ENCODE results near the gene ABI3.

The ABI3 gene

DNA sequence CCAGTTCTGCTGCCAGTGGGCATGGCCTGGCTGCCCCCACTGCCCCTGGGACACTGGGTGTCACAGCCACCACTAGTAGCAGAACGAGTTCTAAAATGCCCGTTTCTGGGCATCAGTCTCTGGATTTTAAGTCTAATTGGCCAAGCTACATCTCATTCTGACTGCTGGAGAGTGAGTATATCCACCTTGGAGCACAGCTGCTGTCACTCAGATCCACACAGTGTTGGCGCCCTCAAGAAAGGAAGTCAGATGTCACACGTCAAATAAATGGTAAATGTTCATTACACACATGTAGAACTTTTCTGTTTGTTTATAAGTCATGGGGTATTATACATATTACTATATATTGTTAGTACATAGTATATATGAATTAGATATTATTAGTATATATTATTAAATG, 19.6 kb upstream of the ABI3 start:
- no peaks in the 10 kb centered on the region for H4K20me1 ChIP-seq (ENCODE audit: insufficient read depth, low read length)
- H3F3A ChIP-seq (ENCODE audit: insufficient read depth, low read length) = peaks cover 19% of the 10 kb centered on the region
- no peak overlapping the region for H3K4me3 ChIP-seq (ENCODE audit: low read length)
- H2AFZ ChIP-seq (ENCODE audit: low read length) = no peak overlapping the region
- TF ChIP-seq EZH2phosphoT487 (IDR thresholded peaks at IDR 0.05; ENCODE audit: low read length) = no peak
- TF ChIP-seq, protein P1, sequence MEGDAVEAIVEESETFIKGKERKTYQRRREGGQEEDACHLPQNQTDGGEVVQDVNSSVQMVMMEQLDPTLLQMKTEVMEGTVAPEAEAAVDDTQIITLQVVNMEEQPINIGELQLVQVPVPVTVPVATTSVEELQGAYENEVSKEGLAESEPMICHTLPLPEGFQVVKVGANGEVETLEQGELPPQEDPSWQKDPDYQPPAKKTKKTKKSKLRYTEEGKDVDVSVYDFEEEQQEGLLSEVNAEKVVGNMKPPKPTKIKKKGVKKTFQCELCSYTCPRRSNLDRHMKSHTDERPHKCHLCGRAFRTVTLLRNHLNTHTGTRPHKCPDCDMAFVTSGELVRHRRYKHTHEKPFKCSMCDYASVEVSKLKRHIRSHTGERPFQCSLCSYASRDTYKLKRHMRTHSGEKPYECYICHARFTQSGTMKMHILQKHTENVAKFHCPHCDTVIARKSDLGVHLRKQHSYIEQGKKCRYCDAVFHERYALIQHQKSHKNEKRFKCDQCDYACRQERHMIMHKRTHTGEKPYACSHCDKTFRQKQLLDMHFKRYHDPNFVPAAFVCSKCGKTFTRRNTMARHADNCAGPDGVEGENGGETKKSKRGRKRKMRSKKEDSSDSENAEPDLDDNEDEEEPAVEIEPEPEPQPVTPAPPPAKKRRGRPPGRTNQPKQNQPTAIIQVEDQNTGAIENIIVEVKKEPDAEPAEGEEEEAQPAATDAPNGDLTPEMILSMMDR (IDR thresholded peaks at IDR 0.05; ENCODE audit: low read length) = no peak
- no peak for TF ChIP-seq EZH2 (optimal IDR thresholded peaks at IDR 0.05; ENCODE audit: low read depth, low read length)
- no peak overlapping the region for H3K9ac ChIP-seq (ENCODE audit: low read length)
- H3K9me3 ChIP-seq (replicated peaks; ENCODE audit: insufficient read depth, low read length) = no peaks in the 10 kb centered on the region
- H3K27me3 ChIP-seq (replicated peaks; ENCODE audit: insufficient read depth, low read length) = no peaks in the 10 kb centered on the region
- no peaks in the 10 kb centered on the region for H3K4me1 ChIP-seq (ENCODE audit: low read length)
- H3K4me2 ChIP-seq (ENCODE audit: low read depth, low read length) = no peak overlapping the region
- no peak for DNase-seq
- H3K36me3 ChIP-seq (replicated peaks; ENCODE audit: insufficient read depth, low read length) = no peaks in the 10 kb centered on the region
- H3K9me2 ChIP-seq (replicated peaks; ENCODE audit: insufficient read depth, low read length) = no peaks in the 10 kb centered on the region
- H3K79me2 ChIP-seq (ENCODE audit: low read length) = no peaks in the 10 kb centered on the region
- H3K27ac ChIP-seq (ENCODE audit: low read length) = no peak overlapping the region

DNA sequence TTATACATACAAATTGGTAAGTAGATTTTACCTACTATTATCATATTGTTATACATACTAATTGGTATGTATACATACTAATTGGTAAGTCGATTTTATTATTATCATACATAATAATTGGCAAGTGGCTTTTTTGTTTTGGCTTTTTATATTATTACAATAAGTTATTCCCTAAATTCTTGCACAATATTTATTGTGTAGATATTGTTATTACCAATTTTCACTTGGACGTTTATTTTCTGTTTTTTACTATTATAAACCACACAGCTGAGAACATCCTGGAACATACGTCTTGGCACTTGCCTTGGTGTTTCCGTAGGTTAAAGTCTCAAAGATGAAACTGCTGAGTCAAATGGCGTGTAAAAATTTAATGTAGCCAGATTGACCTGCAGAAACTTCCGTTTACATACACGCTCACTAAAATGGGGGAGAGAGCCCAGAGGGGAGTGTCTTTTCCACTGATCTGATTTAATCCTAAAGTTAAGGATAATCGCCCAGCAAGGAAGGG, 19.0 kb upstream of the ABI3 start:
- H3K27ac ChIP-seq (ENCODE audit: low read length) = peak overlapping the region; percentile 97
- H2AFZ ChIP-seq (ENCODE audit: low read length) = peak overlapping the region; percentile 90
- peak overlapping the region; percentile 83 for H3K4me3 ChIP-seq (ENCODE audit: low read length)
- H3K4me2 ChIP-seq (ENCODE audit: low read depth, low read length) = peak overlapping the region; percentile 88
- peaks cover 19% of the 10 kb centered on the region for H3F3A ChIP-seq (ENCODE audit: insufficient read depth, low read length)
- no peaks in the 10 kb centered on the region for H4K20me1 ChIP-seq (ENCODE audit: insufficient read depth, low read length)
- H3K9me2 ChIP-seq (replicated peaks; ENCODE audit: insufficient read depth, low read length) = no peaks in the 10 kb centered on the region
- H3K9me3 ChIP-seq (replicated peaks; ENCODE audit: insufficient read depth, low read length) = no peaks in the 10 kb centered on the region
- no peaks in the 10 kb centered on the region for H3K79me2 ChIP-seq (ENCODE audit: low read length)
- no peaks in the 10 kb centered on the region for H3K4me1 ChIP-seq (ENCODE audit: low read length)
- no peaks in the 10 kb centered on the region for H3K36me3 ChIP-seq (replicated peaks; ENCODE audit: insufficient read depth, low read length)
- no peaks in the 10 kb centered on the region for H3K27me3 ChIP-seq (replicated peaks; ENCODE audit: insufficient read depth, low read length)
- peak overlapping the region; percentile 97 for H3K9ac ChIP-seq (ENCODE audit: low read length)
- peak; percentile 84 for DNase-seq
- TF ChIP-seq EZH2 (optimal IDR thresholded peaks at IDR 0.05; ENCODE audit: low read depth, low read length) (no peak), EZH2phosphoT487 (IDR thresholded peaks at IDR 0.05; ENCODE audit: low read length) (no peak)
- TF ChIP-seq, protein P1 (IDR thresholded peaks at IDR 0.05; ENCODE audit: low read length) = no peak

DNA sequence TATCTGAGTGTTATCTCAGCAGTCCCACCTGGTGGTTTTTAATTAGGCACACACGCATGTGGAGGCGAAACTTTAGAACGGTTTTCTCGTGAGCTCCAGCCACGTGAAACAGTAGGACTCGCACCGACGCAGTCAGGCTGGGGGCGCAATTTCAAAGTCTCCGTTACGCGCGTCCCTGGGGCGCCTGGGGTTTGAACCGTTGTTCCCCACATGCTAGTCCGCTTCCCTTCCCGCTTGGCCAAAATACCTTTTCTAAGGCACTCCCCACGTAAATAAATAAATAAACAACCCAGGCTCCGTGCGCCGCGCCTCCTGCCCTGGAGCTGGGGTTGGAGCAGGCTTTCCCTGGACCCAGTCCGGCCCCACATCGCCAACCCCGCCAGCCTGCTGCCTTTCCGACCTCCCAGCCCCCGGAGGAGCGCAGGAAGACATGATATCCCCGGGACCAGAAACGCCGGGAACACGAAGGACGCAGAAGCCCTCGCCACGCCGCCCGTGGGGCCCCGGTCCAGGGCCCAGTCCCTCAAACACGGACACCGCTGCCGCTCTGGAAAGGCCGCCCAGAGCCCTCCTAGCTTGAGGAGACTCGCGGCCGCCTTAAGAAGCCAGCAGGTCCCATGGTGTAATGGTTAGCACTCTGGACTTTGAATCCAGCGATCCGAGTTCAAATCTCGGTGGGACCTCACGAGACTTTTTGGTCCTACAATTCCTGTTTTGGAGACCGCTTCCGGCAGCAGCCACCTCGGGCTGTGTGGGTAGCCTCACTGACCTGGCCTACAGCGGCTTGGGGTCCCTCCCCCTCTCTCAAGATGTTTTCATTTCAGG, 18.4 kb upstream of the ABI3 start:
- H4K20me1 ChIP-seq (ENCODE audit: insufficient read depth, low read length) = no peaks in the 10 kb centered on the region
- H3K9me3 ChIP-seq (replicated peaks; ENCODE audit: insufficient read depth, low read length) = no peaks in the 10 kb centered on the region
- TF ChIP-seq EZH2phosphoT487 (IDR thresholded peaks at IDR 0.05; ENCODE audit: low read length) = no peak
- TF ChIP-seq, protein P1 (IDR thresholded peaks at IDR 0.05; ENCODE audit: low read length) = peak; percentile 40
- peak overlapping the region; percentile 97 for H3K27ac ChIP-seq (ENCODE audit: low read length)
- H3K79me2 ChIP-seq (ENCODE audit: low read length) = no peaks in the 10 kb centered on the region
- H3F3A ChIP-seq (ENCODE audit: insufficient read depth, low read length) = peaks cover 19% of the 10 kb centered on the region
- H3K9me2 ChIP-seq (replicated peaks; ENCODE audit: insufficient read depth, low read length) = no peaks in the 10 kb centered on the region
- peak overlapping the region; percentile 97 for H3K9ac ChIP-seq (ENCODE audit: low read length)
- no peaks in the 10 kb centered on the region for H3K4me1 ChIP-seq (ENCODE audit: low read length)
- H3K4me2 ChIP-seq (ENCODE audit: low read depth, low read length) = peak overlapping the region; percentile 88
- H3K27me3 ChIP-seq (replicated peaks; ENCODE audit: insufficient read depth, low read length) = no peaks in the 10 kb centered on the region
- DNase-seq = peak; percentile 91
- peak overlapping the region; percentile 83 for H3K4me3 ChIP-seq (ENCODE audit: low read length)
- H3K36me3 ChIP-seq (replicated peaks; ENCODE audit: insufficient read depth, low read length) = no peaks in the 10 kb centered on the region
- peak overlapping the region; percentile 90 for H2AFZ ChIP-seq (ENCODE audit: low read length)
